NCI-H1092 (cell line): ENCODE results near the gene NXNL2.

Experiments
- DNase-seq: peaks from one replicate; lab custom pipeline; 2025; lab: John Stamatoyannopoulos, UW

Gene NXNL2

DNA sequence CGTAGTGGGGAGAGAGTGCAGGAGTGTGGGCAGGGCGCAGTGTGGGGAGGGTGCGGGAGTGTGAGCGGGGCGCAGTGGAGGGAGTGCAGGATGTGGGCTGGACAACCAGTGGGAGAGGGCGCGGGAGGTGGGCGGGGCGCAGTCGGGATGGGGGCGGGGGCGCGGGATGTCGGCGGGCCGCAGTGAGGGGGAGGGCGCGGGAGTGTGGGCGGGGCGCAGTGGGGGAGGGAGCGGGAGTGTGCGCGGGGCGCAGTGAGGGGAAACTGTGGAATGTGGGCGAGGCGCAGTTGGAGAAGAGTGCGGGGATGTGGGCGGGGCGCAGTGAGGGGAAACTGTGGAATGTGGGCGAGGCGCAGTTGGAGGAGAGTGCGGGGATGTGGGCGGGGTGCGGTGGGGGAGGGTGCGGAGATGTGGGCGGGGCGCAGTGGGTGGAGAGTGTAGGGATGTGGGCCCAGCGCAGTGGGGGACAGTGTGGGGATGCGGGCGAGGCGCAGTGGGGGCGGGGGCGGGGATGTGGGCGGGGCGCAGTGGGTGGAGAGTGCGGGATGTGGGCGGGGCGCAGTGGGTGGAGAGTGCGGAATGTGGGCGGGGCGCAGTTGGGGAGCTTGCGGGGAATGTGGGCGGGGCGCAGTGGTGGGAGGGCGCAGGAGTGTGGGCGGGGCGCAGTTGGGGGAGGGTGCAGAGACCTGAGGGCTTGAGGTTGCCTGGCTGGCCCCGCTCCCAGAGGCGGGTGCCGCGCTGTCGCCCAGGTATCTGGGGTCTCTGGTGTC, at the start of gene NXNL2:
TSS of gene NXNL2 (plus strand) at position 723 of the 770 bp plus-strand sequence. CDS start 257 bp downstream, outside the sequence.
- DNase-seq, result no peak

DNA sequence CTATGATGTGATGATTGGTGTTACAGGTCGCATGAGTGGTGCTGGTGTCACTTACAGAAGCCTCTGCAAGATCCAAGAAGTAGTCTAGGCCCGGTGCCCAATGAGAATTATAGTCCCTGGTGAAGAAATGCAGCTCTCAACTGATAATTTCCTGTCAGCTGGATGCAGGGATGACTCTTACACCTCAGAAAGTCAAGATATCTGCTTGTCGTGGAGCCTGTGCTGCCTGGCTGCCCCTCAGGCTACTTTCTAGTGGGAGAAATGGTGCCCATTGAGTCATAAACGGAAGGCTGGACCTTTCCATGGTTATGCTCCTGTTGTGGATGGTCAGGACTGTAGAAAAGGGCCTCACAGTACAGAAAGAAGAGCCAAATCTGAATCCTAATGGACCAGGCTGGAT, 46.8 kb upstream of the NXNL2 start:
- DNase-seq, result no peak

DNA sequence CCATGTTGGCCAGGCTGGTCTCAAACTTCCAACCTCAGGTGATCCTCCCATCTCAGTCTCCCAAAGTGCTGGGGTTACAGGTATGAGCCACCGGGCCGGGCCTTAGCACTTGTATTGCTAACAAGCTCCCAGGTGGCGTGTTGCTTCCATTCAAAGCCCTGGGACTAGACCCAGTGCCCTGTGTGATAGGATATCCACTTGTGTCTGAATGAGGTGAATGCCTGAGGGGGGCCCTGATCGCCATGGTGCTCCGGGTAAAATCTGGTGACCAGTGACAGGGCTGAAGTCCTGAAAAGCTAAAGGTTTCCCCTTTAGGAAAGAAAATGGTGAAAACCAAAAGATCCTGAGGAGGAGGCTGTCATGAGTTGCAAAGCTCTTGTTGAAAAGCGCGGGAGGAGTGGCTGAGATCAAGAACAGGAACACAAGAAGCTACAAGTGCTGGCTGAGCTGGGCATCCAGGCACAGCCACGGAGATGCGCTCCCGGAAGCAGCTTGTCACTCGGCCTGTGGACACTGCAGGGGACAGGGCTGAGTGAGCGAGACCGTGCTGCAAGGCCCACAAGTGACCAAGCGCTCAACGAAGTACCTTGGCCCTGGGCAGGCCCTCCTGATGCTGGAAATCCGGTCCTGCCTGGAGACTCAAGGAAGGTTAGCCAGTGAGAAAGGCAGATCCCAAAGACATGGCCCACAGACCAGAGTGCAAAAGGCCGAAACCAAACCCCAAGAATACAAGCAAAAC, 39.8 kb upstream of the NXNL2 start:
- no peak for DNase-seq

DNA sequence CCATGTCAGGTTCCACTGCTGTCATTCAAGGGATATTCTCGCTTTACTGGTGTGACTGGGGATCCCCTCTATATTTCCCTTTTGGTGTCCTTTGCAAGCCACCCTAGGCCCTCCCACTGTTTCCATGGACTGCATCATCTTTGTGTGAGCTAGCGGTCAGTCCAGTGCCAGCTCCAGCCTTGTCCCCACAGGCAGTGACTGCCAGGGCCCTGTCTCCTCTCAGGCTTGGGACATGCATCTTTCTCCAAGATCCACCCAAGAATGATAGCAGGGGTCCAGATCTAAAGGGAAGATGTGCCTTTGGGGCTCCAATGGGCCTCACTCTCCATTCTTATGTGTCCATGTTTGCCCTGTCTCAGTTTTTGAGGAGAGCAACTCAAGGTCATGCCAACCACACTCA, 37.8 kb upstream of the NXNL2 start:
- DNase-seq, result no peak

DNA sequence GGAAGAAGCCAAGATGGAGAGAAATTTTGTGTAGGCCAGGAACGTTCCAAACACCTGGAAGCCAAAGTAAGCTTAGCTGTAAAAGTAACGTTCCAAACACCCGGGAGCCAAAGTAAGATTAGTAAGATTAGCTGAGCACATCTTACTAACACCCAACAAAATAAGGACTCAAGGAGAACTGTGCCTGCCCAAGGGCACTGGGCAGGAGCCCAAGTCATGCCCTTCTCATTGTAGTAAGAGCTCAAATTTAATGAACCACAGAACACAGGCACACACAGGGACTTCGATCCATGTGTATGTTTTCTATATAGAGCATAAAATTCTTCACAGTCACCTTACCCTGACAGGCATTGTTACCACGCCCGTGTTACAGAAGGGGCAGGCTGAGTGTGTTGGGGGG, 36.1 kb upstream of the NXNL2 start:
- DNase-seq, result no peak

DNA sequence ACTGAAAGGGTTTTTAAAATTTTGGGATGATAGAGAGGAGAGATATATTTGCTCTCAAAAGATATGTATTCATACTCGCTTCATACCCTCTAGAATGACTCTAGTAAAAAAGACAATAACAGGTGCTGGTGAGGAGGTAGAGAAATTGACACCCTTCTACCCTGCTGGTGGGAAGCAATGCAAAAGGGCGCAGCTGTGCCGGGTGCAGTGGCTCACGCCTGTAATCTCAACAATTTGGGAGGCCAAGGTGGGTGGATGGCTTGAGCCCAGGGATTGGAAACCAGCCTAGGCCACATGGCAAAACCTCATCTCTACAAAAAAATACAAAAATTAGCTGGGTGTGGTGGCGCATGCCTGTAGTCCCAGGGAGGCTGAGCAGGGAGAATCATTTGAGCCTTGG, 33.9 kb upstream of the NXNL2 start:
- no peak for DNase-seq

DNA sequence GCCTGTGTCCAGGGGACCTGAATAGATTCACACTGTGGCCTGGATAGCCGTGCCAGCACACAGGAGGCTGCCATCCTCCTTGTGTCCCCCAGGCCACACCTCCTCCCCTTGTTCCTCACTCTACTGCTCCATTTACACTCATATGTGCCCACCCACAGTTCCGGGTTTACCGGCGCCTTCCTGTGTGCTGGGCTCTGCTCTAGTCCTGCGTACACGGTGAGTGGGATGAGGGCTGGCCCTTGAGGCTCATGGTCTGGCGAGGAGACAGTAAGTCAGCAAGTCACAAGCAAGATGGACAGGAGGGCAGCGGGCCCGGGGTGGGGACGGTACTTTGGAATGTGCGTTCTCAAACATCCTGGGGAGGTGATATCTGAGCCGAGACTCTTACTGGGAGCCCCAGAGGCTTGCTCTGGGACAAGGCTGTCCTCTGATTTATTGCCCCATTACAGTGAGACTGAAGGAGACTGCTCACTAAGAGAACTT, 32.4 kb upstream of the NXNL2 start:
- DNase-seq, result no peak

DNA sequence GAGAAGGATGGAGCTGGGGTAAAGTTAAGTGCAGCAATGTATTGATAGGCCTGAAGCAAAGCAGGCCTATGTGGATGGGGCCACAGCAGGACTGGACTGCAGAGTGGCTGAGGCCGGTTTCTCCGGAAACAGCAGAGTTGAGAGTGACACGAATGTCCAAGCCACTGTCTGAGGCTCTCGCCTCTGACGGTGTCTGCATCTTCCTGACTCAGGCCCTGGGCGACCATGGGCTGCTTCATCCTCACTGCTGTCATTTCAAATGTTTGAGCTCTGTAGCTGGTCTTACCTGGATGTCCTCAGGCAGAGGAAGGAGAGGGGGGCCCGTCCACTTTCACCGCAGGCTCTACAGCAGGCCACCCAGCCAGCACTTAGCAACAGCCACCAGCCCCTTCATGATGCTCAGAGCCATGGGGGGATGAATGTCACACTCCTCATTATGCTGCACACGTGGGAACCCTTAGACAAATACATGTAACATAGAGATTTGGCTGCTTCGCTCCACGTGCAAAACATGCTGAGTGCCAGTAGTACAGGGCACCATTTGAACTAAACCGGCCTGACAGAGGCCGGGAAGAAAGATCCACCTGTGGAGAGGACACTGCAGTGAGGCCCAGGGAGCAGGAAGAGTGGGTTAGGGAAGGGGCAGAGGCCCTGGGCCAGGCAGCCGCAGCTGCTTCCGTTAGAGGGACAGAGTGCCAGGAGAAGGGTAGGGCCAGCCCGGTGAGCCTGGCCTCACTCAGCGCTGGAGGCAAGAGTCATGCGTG, 31.7 kb upstream of the NXNL2 start:
- no peak for DNase-seq

DNA sequence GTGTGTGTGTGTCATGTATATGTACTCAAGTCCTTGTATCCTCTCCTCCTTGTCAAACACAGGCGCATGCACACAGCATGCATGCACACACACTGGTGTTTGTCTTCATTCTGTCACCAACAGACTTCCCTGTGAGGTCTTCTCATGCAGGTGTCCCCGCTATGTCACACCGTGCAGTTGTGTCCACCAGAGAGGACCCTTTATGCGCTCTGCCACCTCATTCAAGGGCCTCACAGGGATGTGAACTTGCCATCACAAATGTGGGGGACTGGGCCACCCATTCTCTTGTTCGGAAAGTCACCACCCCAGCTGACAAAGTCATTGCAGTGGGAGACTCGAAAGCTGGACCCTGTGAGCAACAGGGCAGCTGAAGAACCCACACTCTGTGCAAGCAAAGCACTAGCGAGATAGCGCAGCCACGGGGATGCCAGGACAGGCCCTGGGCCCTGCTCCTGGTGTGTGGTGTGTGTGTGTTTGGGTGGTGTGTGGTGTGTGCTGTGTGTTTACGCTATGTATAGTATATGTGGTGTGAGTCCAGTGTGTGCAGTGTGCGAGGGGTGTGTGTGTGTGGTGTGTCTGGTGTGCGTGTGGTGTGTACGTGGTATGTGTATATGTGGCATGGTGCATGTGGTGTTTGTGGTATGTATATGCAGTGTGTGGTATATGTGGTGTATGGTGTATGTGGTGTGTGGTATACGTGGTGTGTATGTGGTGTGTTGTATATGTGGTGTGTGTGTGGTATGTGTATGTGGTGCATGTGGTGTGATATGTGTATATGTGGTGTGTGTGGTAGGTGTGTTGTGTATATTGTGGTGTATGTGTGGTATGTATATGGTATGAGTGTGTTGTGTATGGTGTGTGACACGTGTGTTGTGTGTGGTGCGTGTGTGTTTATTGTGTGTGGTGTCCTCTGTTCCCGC, 30.9 kb upstream of the NXNL2 start:
- no peak for DNase-seq

DNA sequence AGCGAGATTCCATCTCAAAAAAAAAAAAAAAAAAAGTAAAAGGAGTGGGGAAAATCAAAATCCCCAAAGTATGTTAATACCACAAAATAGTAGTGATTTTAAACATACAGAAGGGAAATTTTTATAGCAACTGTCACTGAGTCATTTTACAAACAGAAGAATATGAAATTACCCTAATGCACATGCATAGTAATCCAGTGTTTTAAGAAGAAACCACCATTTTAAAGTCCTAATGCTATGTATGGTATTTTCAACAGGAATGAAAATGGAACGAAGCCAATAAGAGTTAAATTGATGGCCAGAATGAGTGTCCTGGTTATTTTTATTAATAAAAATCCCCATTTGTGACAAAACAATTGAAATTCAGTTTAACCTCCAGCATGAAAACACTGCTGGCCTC, 26.7 kb upstream of the NXNL2 start:
- no peak for DNase-seq

DNA sequence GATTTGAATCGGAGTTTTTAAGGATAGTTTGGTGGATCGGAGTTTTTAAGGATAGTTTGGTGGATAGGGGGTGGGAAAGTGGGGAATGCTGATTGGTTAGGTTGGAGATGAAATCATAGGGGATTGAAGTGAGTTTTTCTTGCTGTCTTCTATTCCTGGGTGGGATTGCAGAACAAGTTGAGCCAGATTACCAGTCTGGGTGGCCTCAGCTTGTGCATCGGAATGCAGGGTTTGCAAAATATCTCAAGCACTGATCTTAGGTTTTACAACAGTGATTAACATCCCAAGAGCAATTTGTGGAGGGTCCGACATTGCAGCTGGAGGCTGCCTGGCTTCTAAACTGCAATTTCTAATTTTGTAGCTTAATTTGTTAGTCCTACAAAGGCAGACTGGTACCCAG, 23.1 kb upstream of the NXNL2 start:
- no peak for DNase-seq

DNA sequence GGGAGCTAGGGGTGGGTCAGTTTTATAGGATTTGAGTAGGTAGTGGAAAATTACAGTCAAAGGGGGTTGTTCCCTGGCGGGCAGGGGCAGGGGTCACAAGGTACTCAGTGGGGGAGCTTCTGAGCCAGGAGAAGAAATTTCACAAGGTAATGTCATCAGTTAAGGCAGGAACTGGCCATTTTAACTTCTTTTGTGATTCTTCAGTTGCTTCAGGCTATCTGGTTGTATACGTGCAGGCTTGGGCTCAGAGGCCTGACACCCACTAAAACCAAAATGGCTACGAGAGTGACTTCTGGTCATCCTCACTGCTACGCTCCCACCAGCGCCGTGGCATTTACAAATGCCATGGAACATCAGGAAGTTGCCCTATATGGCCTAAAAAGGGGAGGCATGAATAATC, 20.7 kb upstream of the NXNL2 start:
- DNase-seq, result no peak

DNA sequence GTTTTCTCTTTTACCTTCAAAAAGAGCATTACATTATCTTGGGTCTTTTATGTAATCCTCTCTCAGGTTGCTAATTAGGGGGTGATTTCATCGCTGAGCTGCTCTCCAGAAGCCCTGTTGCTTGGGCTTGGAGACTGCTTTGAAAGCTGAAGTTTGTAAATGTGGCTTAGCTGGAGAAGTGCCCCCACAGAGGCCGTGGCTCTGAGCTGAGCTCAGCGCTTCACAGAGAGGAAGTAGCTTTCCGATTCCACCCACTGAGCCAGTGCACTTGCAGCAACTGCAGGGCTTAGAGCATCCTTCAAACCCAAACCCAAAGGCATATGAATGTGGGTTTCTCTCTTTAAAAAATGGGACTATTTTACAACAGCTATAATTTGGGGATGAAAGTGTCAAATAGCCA, 13.7 kb upstream of the NXNL2 start:
- DNase-seq, result no peak

DNA sequence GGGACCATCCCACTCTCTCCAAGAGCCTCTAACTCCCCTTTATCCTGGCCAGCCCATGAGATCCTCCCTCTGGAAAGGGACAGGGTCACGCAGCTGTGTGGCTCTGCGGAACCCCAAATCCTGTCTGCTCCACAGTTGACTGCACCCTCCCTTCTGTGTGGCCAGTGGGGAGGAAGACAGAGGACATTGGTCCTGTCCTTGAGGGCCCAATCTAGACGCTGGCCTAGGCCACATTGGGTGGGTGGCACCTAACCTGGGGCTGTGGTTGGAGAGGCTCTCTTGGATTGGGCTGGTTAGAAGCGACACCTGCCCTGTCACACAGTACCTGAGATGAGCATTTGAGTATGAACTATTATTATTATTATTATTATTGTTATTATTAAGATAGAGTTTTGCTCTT, 12.6 kb upstream of the NXNL2 start:
- DNase-seq, result no peak

DNA sequence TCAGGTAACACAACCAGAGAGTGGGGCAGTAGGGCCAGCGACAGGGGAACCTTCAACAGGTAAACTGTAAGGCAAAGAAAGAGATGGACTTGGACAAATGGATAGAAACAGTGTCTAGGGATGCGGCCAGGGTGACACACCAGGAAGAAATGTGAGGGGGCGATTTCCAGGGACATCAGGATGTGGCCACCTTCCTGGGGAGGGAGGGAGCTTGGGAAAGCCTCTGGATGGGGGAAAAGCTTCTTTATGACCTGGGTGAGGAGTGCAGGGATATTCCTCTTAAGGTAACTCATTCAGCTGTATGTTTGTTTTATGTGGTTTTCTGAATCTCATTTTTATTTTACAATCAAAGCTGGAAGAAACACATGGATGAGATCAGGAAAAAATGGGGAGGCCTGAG, 11.9 kb upstream of the NXNL2 start:
- no peak for DNase-seq

DNA sequence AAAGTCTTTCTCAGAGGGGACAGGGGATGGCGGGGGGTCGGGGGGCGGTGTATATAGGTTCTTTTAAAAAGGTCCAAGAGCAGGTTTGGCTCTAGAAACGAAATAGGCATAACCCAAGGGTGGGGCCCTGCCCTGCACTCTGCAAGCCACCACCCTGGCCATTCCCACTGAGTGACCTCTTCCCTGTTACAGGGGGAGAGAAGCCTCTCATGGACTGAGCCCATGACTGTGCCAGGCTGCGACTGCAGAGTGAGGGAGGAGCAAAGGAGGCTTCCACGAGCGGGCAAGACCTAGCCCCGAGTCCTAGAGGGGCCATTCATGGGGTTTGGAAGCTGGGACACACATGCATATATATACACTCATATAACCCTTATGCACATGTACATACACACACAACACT, 10.1 kb upstream of the NXNL2 start:
- DNase-seq, result no peak

DNA sequence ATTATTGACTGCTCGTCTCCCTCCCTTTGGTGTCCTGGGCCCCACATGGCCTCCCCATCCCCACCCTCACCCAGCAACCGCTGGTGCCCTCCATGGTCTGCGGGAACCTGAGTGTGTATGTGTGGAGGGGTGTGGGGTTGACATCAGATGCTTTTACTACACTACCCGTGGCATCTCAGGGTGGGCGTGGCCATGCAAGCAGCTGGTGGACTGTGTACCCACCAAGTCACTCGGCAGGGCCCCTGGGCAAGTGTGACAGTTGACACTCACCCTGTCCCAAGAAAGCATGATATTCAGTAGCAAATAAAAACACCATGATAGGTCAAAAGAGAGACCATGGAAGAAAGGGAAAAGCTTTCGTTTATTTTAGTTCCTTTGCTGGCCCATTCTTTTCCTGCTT, 7.4 kb upstream of the NXNL2 start:
- DNase-seq, result no peak

DNA sequence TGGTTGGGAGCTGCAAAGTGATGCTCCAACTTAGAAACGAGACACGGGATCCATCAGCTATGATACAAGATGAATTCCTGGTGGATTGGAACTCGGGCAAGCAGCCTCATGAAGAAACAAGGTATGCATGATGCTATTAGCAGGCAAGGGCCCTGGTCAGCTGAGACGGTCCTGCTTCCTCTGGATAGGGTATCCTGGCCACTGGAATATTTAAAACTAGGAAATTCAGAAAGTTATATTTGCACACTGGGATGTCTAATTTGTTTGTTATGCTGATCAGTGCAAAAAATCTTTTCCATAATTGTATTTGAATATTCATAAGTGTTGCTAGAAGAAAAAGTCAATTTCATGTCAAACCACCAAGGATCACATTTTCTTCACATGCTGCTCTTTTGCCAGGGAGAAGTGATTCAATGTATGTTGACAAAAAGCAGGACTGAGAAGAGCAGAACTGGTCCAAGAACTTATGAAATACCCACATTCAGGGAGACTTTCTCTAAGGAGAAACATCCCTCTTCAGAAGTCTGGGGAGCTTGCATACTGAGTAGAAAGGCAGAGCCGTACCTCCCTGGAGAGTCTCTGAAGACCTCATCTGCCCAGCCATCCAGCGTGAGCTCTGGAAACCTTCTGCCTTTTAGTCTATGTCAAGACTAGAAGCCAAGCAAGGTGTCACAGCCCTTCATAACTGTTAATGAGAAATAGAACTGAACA, 6.7 kb upstream of the NXNL2 start:
- DNase-seq, result no peak

DNA sequence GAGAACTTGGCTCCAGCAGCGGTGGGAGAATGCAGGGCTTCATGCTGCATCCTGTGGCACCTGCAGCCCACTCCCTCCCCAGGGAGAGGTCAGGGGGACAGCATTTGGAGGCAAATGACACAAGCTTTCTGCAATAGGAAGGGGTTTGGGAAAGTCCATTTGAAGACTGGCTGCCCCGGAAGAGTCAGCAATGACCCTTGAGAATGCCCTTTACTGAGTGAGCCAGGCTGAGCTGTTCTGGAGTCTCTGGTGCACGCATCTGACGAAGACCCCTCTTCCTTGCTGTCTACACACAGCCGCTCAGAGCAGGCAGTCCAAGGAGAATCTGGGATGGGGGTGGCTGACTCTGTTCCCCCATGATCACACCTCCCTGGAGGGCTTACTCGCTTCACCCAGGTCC, 5.5 kb upstream of the NXNL2 start:
- no peak for DNase-seq

DNA sequence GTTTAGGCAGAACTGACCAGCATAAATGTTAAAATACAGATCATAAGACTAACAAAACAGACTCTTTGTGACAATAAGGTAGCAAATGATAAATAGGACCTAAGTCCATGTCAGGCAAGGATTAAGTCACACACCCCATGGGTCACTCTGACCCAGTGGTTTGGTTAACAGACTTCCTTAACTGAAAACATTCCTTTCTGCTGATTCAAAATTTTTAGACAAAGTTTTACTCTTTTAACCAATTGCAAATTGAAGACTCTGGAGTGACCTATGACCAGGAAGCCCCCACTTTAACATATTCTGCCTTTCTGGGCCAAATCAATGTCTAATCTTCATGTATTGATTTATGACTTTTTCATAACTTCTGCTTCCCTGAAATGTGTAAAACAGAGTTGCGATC, 4.9 kb upstream of the NXNL2 start:
- no peak for DNase-seq
